ENCODE results near the gene SPRR2A.

GRCh38 chr1:153070243-153070642 is 12.9 kb upstream of the SPRR2A start:
- TF ChIP-seq CTCF (IDR thresholded peaks at IDR 0.05; ENCODE audit: insufficient read depth, low read depth, low read length): no peak
- no peak for TF ChIP-seq EZH2 (IDR thresholded peaks at IDR 0.05; ENCODE audit: insufficient read depth, low read length)

All from astrocyte (in vitro differentiated cells and primary cell).